Hepatocyte (in vitro differentiated cells): Measurements from ENCODE around the gene SLC8B1. TPM values are rescaled to one million over a fixed set of nuclear protein-coding genes. Genes with fewer than 3 reads are reported as not detected.

Experiments
- DNase-seq: peaks from one replicate; pipeline ENCODE4 v3.0.0-alpha.2; 2016; ENCODE audit warnings: low spot score
- H2AFZ ChIP-seq: fragments of 200-600 bp; sonication (generic); 2 replicates; pipeline ENCODE4 v1.6.0; 2016; ENCODE audit warnings: antibody characterized with exemption, mild to moderate bottlenecking
- H3K27ac ChIP-seq: fragments of 200-600 bp; sonication (generic); 2 replicates; pipeline ENCODE4 v1.5.1; 2016; ENCODE audit warnings: mild to moderate bottlenecking
- H3K27me3 ChIP-seq: fragments of 200-600 bp; sonication (generic); 2 replicates; pipeline ENCODE4 v1.6.1; 2016
- H3K36me3 ChIP-seq: fragments of 200-600 bp; sonication (generic); replicated peaks from 2 replicates; pipeline ENCODE4 v1.5.1; 2016; ENCODE audit warnings: low read depth; ENCODE audit not compliant: insufficient read depth
- H3K4me1 ChIP-seq: fragments of 200-600 bp; sonication (generic); 2 replicates; pipeline ENCODE4 v1.5.1; 2016; ENCODE audit warnings: mild to moderate bottlenecking, moderate library complexity; ENCODE audit not compliant: insufficient read depth
- H3K4me2 ChIP-seq: fragments of 200-600 bp; sonication (generic); 2 replicates; pipeline ENCODE4 v1.6.0; 2016
- H3K4me3 ChIP-seq: fragments of 200-600 bp; sonication (generic); 2 replicates; pipeline ENCODE4 v1.5.1; 2016; ENCODE audit warnings: mild to moderate bottlenecking
- H3K79me2 ChIP-seq: fragments of 200-600 bp; sonication (generic); 2 replicates; pipeline ENCODE4 v1.6.0; 2017; ENCODE audit warnings: mild to moderate bottlenecking
- H3K9me2 ChIP-seq: fragments of 200-600 bp; sonication (generic); replicated peaks from 2 replicates; pipeline ENCODE4 v1.6.0; 2017; ENCODE audit warnings: mild to moderate bottlenecking; ENCODE audit not compliant: insufficient read depth
- H3K9me3 ChIP-seq: fragments of 200-600 bp; sonication (generic); 2 replicates; pipeline ENCODE4 v1.5.1; 2016; ENCODE audit warnings: low read depth, mild to moderate bottlenecking
- H4K20me1 ChIP-seq: fragments of 200-600 bp; sonication (generic); 2 replicates; pipeline ENCODE4 v1.6.0; 2016; ENCODE audit warnings: mild to moderate bottlenecking; ENCODE audit not compliant: insufficient read depth, poor library complexity, severe bottlenecking
- EZH2 ChIP-seq: fragments of 200-600 bp; sonication (generic); IDR thresholded peaks from 2 replicates; pipeline ENCODE4 v1.6.1; 2016; ENCODE audit warnings: antibody characterized with exemption, mild to moderate bottlenecking, borderline replicate concordance
- EZH2phosphoT487 ChIP-seq: fragments of 200-600 bp; sonication (generic); IDR thresholded peaks from one replicate; pipeline ENCODE4 v1.6.1; 2018; ENCODE audit warnings: antibody characterized with exemption, mild to moderate bottlenecking, low read depth, moderate library complexity; ENCODE audit not compliant: unreplicated experiment, severe bottlenecking
- WGBS: methylation state at CpG from one replicate; pipeline ENCODE4 v1.1.6; 2016; ENCODE audit warnings: low lambda C conversion rate; ENCODE audit errors: missing lambda C conversion rate; 5-methylcytosine and 5-hydroxymethylcytosine counted together
- polyA plus RNA-seq: library from polyadenylated mRNA; unstranded; fragments of >200 nt; fragmentation: Nextera tagmentation; extraction: Ambion mirVana; gene quantifications from 2 replicates; pipeline ENCODE4 v1.2.1, GENCODE V29; 2016
- total RNA-seq: library from RNA; depleted of rRNA; stranded (reverse); fragments of >200 nt; gene quantifications from 2 replicates; pipeline ENCODE4 v1.2.3, GENCODE V29; 2014
- TF ChIP-seq, protein P1 (sequence below): fragments of 200-600 bp; sonication (generic); IDR thresholded peaks from 2 replicates; pipeline ENCODE4 v1.5.1; 2016; ENCODE audit warnings: antibody characterized with exemption, mild to moderate bottlenecking; ENCODE audit not compliant: poor library complexity

The SLC8B1 gene
- total and polyA plus RNA-seq, 2 experiments from 2014 or later, result 15.4 to 17.9 TPM

DNA sequence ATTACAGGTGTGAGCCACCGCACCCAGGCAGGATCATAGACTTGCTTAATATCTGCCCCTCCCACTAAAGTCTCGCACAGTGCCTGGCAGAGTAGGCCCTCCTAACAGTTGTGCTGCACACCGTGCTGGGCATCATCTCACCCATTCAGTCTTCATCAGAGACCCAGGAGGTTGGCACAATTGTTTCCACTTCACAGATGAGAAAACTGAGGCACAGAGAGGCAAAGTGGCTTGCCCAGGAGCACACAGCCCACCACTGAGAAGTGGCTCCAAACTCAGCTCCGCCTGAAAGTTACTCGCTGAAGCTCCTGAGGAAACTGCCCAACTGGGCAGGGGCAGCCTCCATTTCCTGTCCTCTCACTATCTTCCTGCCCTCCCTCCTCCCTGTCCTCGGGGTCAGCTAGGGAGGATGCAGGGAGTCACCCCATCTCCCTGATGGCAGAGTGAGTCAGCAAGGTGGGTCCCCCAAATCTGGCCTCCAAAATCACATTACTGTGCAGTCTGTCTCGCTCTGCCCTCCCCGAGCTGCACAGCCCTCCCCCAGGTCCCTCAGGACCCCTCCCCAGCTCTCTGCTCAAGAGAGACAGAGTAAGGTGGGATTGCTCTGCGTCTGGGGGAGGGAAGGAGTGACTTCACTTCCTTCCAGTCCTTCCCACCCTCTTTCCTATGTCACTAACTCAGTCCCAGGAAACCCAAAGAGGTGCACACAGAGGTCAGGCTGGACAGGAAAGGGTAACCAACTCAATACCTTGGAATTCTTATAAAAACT, 5.7 kb downstream of the SLC8B1 start:
- H3K36me3 ChIP-seq, result no peaks in the 10 kb centered on the region
- H3K79me2 ChIP-seq, result no peaks in the 10 kb centered on the region
- 95% methylated on average over 9 of the region's 9 CpGs for WGBS
- no peaks in the 10 kb centered on the region for H3K9me3 ChIP-seq
- no peaks in the 10 kb centered on the region for H3K9me2 ChIP-seq
- no peak for TF ChIP-seq EZH2
- TF ChIP-seq, protein P1, sequence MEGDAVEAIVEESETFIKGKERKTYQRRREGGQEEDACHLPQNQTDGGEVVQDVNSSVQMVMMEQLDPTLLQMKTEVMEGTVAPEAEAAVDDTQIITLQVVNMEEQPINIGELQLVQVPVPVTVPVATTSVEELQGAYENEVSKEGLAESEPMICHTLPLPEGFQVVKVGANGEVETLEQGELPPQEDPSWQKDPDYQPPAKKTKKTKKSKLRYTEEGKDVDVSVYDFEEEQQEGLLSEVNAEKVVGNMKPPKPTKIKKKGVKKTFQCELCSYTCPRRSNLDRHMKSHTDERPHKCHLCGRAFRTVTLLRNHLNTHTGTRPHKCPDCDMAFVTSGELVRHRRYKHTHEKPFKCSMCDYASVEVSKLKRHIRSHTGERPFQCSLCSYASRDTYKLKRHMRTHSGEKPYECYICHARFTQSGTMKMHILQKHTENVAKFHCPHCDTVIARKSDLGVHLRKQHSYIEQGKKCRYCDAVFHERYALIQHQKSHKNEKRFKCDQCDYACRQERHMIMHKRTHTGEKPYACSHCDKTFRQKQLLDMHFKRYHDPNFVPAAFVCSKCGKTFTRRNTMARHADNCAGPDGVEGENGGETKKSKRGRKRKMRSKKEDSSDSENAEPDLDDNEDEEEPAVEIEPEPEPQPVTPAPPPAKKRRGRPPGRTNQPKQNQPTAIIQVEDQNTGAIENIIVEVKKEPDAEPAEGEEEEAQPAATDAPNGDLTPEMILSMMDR, result no peak
- no peak for TF ChIP-seq EZH2phosphoT487
- H4K20me1 ChIP-seq, result no peaks in the 10 kb centered on the region
- no peak overlapping the region for H3K27ac ChIP-seq
- H2AFZ ChIP-seq, result no peak overlapping the region
- H3K4me2 ChIP-seq, result no peak overlapping the region
- no peak for DNase-seq
- H3K4me1 ChIP-seq, result peaks cover 9% of the 10 kb centered on the region
- no peak overlapping the region for H3K4me3 ChIP-seq
- H3K27me3 ChIP-seq, result no peaks in the 10 kb centered on the region

GRCh38 chr12:113328368-113328889, 6.5 kb downstream of the SLC8B1 start:
- no peaks in the 10 kb centered on the region for H3K9me3 ChIP-seq
- no peaks in the 10 kb centered on the region for H3K79me2 ChIP-seq
- no peaks in the 10 kb centered on the region for H3K9me2 ChIP-seq
- peaks cover under 1% of the 10 kb centered on the region for H3K4me1 ChIP-seq
- no peaks in the 10 kb centered on the region for H4K20me1 ChIP-seq
- H3K27ac ChIP-seq, result no peak overlapping the region
- no peak overlapping the region for H2AFZ ChIP-seq
- no peak overlapping the region for H3K4me3 ChIP-seq
- DNase-seq, result no peak
- 91% methylated on average over 5 of the region's 5 CpGs for WGBS
- H3K36me3 ChIP-seq, result no peaks in the 10 kb centered on the region
- H3K4me2 ChIP-seq, result no peak overlapping the region
- no peaks in the 10 kb centered on the region for H3K27me3 ChIP-seq
- TF ChIP-seq, protein P1, result no peak
- TF ChIP-seq EZH2phosphoT487 (no peak), EZH2 (no peak)

DNA sequence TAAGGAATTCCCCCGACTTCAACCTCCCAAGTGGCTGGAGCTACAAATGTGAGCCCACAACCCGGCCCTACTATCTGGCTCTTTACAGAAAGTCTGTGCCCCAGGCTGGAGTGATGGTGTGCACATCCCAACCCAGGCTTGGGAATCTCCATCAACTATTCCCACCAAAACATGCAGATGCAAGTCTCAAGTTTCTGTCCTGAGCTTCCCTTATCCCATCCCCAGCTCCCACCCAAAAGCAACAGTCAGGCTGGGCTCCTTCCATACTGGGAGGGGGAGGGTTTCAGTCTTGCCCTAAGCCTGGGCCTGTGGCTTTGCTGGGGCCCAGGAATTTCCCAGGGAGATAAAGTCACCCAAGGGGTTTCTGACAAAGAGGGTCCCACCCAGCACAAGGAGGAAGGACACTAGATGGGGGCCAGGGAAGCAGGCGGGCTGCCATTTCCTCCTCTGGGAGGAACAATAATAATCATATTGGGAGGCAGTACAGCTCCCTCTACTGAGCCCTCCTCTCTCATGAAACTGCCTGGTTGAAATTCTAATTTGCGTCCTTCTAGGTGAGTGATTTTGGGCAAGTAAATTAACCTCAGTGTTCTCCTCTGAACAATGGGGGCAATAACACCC, 8.0 kb downstream of the SLC8B1 start:
- DNase-seq, result no peak
- H3K9me3 ChIP-seq, result no peaks in the 10 kb centered on the region
- no peak overlapping the region for H3K4me3 ChIP-seq
- no peak overlapping the region for H2AFZ ChIP-seq
- 89% methylated on average over 4 of the region's 4 CpGs for WGBS
- TF ChIP-seq, protein P1, result no peak
- TF ChIP-seq EZH2 (no peak), EZH2phosphoT487 (no peak)
- H3K4me1 ChIP-seq, result no peaks in the 10 kb centered on the region
- no peaks in the 10 kb centered on the region for H3K27me3 ChIP-seq
- H4K20me1 ChIP-seq, result no peaks in the 10 kb centered on the region
- no peaks in the 10 kb centered on the region for H3K36me3 ChIP-seq
- H3K79me2 ChIP-seq, result no peaks in the 10 kb centered on the region
- H3K4me2 ChIP-seq, result no peak overlapping the region
- H3K9me2 ChIP-seq, result no peaks in the 10 kb centered on the region
- H3K27ac ChIP-seq, result no peak overlapping the region
